HG02623 (cell line): ENCODE measurements around the gene KIF16B.
"Not testable (repeated sequence)": the region's sequence is repeated elsewhere in the genome, so short reads cannot be mapped to it uniquely, and the experiment has no call there.

Experiments used
- ATAC-seq: cut with Tn5 transposase; IDR thresholded peaks from one replicate; pipeline ENCODE4 v1.9.1; 2021; ENCODE audit warnings: moderate library complexity; ENCODE audit not compliant: unreplicated experiment

The KIF16B gene

GRCh38 chr20:16267526-16267925 lies 305.7 kb downstream of the KIF16B start:
- no peak for ATAC-seq

- no peak for ATAC-seq
These were observed 307.9 kb downstream of the KIF16B start for GRCh38 chr20:16265334-16265733.

- no peak for ATAC-seq
These were observed 309.7 kb downstream of the KIF16B start for GRCh38 chr20:16263582-16263981.

- no peak for ATAC-seq
These were observed 310.7 kb downstream of the KIF16B start for GRCh38 chr20:16262594-16262993.

- ATAC-seq: no peak
These were observed 311.4 kb downstream of the KIF16B start for GRCh38 chr20:16261733-16262273.

- ATAC-seq: no peak
These were observed 312.3 kb downstream of the KIF16B start for GRCh38 chr20:16260911-16261310.

GRCh38 chr20:16260133-16260532 lies 313.1 kb downstream of the KIF16B start:
- ATAC-seq: not testable (repeated sequence)

GRCh38 chr20:16258766-16259165 lies 314.5 kb downstream of the KIF16B start:
- no peak for ATAC-seq

GRCh38 chr20:16257813-16258430 lies 315.3 kb downstream of the KIF16B start:
- no peak for ATAC-seq

GRCh38 chr20:16257021-16257420 lies 316.2 kb downstream of the KIF16B start:
- no peak for ATAC-seq

GRCh38 chr20:16246870-16247269 lies 326.4 kb downstream of the KIF16B start:
- ATAC-seq: no peak

- ATAC-seq: no peak
These were observed 327.0 kb downstream of the KIF16B start for GRCh38 chr20:16246291-16246690.

- no peak for ATAC-seq
These were observed 327.4 kb downstream of the KIF16B start for GRCh38 chr20:16245879-16246278.

- ATAC-seq: no peak
These were observed 328.4 kb downstream of the KIF16B start for GRCh38 chr20:16244892-16245291.

GRCh38 chr20:16243470-16243869 lies 329.8 kb downstream of the KIF16B start:
- no peak for ATAC-seq

- no peak for ATAC-seq
These were observed 331.3 kb downstream of the KIF16B start for GRCh38 chr20:16241911-16242310.

- ATAC-seq: no peak
These were observed 332.9 kb downstream of the KIF16B start for GRCh38 chr20:16240355-16240754.

- no peak for ATAC-seq
These were observed 336.5 kb downstream of the KIF16B start for GRCh38 chr20:16236589-16237241.

- ATAC-seq: no peak
These were observed 342.8 kb downstream of the KIF16B start for GRCh38 chr20:16230402-16230801.

GRCh38 chr20:16229813-16230212 lies 343.4 kb downstream of the KIF16B start:
- ATAC-seq: no peak

- ATAC-seq: no peak
These were observed 344.5 kb downstream of the KIF16B start for GRCh38 chr20:16228722-16229121.

- not testable (repeated sequence) for ATAC-seq
These were observed 346.3 kb downstream of the KIF16B start for GRCh38 chr20:16226961-16227360.
